ENCODE results near the gene PLCH1. TPM values are rescaled to one million over a fixed set of nuclear protein-coding genes. Genes with fewer than 3 reads are reported as not detected.

PLCH1 gene
- total RNA-seq, 1 experiment from 2014 or later, result 8.9 TPM

DNA sequence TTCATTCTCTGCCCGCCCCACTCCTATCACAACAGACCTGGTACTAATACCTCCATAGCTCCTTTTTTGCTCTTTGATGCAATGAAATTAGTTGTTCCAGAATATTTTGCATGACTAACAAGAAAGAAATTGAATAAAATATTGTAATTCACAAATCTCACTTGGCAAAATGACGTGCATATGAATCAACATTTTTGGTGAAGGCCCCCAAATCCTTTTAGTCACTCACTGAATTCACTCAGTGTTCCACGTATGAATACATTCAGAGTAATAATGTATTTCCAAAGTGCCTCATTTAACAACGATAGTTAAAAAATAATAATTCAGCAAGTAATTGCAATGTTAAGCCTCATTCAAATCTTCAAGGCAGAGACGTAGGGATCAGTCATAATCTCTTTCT is 302.8 kb downstream of the PLCH1 start (continued):
- TF ChIP-seq, protein P1, sequence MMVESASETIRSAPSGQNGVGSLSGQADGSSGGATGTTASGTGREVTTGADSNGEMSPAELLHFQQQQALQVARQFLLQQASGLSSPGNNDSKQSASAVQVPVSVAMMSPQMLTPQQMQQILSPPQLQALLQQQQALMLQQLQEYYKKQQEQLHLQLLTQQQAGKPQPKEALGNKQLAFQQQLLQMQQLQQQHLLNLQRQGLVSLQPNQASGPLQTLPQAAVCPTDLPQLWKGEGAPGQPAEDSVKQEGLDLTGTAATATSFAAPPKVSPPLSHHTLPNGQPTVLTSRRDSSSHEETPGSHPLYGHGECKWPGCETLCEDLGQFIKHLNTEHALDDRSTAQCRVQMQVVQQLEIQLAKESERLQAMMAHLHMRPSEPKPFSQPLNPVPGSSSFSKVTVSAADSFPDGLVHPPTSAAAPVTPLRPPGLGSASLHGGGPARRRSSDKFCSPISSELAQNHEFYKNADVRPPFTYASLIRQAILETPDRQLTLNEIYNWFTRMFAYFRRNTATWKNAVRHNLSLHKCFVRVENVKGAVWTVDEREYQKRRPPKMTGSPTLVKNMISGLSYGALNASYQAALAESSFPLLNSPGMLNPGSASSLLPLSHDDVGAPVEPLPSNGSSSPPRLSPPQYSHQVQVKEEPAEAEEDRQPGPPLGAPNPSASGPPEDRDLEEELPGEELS (CRISPR knock-in tag; IDR thresholded peaks at IDR 0.05), result no peak
- TF ChIP-seq ZNF423 (CRISPR knock-in tag; IDR thresholded peaks at IDR 0.05) (no peak), NFYB (CRISPR knock-in tag; conservative IDR thresholded peaks at IDR 0.05; ENCODE audit: low read depth) (no peak)

DNA sequence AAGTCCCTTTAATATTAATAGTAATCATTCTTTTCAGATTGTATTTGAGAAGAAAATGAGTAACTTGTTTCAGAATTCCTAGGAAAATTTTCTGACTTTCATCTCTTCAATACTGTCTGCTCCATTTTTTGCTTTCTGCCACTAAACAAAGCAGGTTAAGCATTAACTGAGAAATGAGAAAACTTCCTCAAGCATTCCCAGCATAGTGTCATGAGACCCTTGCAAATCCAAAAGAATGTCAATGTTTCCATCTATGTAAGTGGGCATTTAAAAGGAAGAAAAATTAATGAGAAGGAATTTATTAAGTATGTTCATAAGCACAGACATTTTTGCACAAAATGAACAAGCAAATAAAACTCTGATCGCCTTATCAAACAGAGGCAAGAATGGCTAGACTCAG is 303.4 kb downstream of the PLCH1 start:
- H3K4me3 Mint-ChIP-seq, result no peak overlapping the region
- H3K27me3 Mint-ChIP-seq (ENCODE audit: low read depth), result no peaks in the 10 kb centered on the region
- no peaks in the 10 kb centered on the region for H3K4me1 Mint-ChIP-seq
- H3K27ac Mint-ChIP-seq, result no peak overlapping the region
- ChIA-PET CTCF (no interaction called here), POLR2A (no interaction called here)
- no peaks in the 10 kb centered on the region for H3K36me3 Mint-ChIP-seq
- ATAC-seq (no peak), DNase-seq (ENCODE audit: low spot score) (no peak)
- no peaks in the 10 kb centered on the region for H3K9me3 Mint-ChIP-seq
- TF ChIP-seq TEAD4 (CRISPR knock-in tag; IDR thresholded peaks at IDR 0.05) (no peak), PRRX2 (CRISPR knock-in tag; IDR thresholded peaks at IDR 0.05) (no peak), GTF2I (CRISPR knock-in tag; conservative IDR thresholded peaks at IDR 0.05) (no peak), JUN (CRISPR knock-in tag; IDR thresholded peaks at IDR 0.05) (no peak), ZNF396 (CRISPR knock-in tag; IDR thresholded peaks at IDR 0.05; ENCODE audit: borderline replicate concordance) (no peak), SOX15 (CRISPR knock-in tag; IDR thresholded peaks at IDR 0.05) (no peak), NR2C2 (CRISPR knock-in tag; IDR thresholded peaks at IDR 0.05) (no peak), ZNF263 (CRISPR knock-in tag; IDR thresholded peaks at IDR 0.05; ENCODE audit: low read depth) (no peak), NR3C1 (CRISPR knock-in tag; conservative IDR thresholded peaks at IDR 0.05; ENCODE audit: low read depth) (no peak), OVOL2 (CRISPR knock-in tag; IDR thresholded peaks at IDR 0.05; ENCODE audit: borderline replicate concordance) (no peak), JAZF1 (CRISPR knock-in tag; IDR thresholded peaks at IDR 0.05) (no peak)
- TF ChIP-seq, protein P2, sequence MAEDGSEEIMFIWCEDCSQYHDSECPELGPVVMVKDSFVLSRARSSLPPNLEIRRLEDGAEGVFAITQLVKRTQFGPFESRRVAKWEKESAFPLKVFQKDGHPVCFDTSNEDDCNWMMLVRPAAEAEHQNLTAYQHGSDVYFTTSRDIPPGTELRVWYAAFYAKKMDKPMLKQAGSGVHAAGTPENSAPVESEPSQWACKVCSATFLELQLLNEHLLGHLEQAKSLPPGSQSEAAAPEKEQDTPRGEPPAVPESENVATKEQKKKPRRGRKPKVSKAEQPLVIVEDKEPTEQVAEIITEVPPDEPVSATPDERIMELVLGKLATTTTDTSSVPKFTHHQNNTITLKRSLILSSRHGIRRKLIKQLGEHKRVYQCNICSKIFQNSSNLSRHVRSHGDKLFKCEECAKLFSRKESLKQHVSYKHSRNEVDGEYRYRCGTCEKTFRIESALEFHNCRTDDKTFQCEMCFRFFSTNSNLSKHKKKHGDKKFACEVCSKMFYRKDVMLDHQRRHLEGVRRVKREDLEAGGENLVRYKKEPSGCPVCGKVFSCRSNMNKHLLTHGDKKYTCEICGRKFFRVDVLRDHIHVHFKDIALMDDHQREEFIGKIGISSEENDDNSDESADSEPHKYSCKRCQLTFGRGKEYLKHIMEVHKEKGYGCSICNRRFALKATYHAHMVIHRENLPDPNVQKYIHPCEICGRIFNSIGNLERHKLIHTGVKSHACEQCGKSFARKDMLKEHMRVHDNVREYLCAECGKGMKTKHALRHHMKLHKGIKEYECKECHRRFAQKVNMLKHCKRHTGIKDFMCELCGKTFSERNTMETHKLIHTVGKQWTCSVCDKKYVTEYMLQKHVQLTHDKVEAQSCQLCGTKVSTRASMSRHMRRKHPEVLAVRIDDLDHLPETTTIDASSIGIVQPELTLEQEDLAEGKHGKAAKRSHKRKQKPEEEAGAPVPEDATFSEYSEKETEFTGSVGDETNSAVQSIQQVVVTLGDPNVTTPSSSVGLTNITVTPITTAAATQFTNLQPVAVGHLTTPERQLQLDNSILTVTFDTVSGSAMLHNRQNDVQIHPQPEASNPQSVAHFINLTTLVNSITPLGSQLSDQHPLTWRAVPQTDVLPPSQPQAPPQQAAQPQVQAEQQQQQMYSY (CRISPR knock-in tag; IDR thresholded peaks at IDR 0.05), result no peak
- TF ChIP-seq, protein P3, sequence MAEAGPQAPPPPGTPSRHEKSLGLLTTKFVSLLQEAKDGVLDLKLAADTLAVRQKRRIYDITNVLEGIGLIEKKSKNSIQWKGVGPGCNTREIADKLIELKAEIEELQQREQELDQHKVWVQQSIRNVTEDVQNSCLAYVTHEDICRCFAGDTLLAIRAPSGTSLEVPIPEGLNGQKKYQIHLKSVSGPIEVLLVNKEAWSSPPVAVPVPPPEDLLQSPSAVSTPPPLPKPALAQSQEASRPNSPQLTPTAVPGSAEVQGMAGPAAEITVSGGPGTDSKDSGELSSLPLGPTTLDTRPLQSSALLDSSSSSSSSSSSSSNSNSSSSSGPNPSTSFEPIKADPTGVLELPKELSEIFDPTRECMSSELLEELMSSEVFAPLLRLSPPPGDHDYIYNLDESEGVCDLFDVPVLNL (CRISPR knock-in tag; IDR thresholded peaks at IDR 0.05; ENCODE audit: borderline replicate concordance, low read depth), result no peak
- TF ChIP-seq, protein P4, sequence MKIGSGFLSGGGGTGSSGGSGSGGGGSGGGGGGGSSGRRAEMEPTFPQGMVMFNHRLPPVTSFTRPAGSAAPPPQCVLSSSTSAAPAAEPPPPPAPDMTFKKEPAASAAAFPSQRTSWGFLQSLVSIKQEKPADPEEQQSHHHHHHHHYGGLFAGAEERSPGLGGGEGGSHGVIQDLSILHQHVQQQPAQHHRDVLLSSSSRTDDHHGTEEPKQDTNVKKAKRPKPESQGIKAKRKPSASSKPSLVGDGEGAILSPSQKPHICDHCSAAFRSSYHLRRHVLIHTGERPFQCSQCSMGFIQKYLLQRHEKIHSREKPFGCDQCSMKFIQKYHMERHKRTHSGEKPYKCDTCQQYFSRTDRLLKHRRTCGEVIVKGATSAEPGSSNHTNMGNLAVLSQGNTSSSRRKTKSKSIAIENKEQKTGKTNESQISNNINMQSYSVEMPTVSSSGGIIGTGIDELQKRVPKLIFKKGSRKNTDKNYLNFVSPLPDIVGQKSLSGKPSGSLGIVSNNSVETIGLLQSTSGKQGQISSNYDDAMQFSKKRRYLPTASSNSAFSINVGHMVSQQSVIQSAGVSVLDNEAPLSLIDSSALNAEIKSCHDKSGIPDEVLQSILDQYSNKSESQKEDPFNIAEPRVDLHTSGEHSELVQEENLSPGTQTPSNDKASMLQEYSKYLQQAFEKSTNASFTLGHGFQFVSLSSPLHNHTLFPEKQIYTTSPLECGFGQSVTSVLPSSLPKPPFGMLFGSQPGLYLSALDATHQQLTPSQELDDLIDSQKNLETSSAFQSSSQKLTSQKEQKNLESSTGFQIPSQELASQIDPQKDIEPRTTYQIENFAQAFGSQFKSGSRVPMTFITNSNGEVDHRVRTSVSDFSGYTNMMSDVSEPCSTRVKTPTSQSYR (CRISPR knock-in tag; IDR thresholded peaks at IDR 0.05), result no peak
- TF ChIP-seq, protein P5, sequence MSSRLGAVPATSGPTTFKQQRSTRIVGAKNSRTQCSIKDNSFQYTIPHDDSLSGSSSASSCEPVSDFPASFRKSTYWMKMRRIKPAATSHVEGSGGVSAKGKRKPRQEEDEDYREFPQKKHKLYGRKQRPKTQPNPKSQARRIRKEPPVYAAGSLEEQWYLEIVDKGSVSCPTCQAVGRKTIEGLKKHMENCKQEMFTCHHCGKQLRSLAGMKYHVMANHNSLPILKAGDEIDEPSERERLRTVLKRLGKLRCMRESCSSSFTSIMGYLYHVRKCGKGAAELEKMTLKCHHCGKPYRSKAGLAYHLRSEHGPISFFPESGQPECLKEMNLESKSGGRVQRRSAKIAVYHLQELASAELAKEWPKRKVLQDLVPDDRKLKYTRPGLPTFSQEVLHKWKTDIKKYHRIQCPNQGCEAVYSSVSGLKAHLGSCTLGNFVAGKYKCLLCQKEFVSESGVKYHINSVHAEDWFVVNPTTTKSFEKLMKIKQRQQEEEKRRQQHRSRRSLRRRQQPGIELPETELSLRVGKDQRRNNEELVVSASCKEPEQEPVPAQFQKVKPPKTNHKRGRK (CRISPR knock-in tag; IDR thresholded peaks at IDR 0.05; ENCODE audit: borderline replicate concordance), result no peak
- TF ChIP-seq, protein P6, sequence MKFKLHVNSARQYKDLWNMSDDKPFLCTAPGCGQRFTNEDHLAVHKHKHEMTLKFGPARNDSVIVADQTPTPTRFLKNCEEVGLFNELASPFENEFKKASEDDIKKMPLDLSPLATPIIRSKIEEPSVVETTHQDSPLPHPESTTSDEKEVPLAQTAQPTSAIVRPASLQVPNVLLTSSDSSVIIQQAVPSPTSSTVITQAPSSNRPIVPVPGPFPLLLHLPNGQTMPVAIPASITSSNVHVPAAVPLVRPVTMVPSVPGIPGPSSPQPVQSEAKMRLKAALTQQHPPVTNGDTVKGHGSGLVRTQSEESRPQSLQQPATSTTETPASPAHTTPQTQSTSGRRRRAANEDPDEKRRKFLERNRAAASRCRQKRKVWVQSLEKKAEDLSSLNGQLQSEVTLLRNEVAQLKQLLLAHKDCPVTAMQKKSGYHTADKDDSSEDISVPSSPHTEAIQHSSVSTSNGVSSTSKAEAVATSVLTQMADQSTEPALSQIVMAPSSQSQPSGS (CRISPR knock-in tag; IDR thresholded peaks at IDR 0.05; ENCODE audit: borderline replicate concordance, low read depth), result no peak
- TF ChIP-seq, protein P7, sequence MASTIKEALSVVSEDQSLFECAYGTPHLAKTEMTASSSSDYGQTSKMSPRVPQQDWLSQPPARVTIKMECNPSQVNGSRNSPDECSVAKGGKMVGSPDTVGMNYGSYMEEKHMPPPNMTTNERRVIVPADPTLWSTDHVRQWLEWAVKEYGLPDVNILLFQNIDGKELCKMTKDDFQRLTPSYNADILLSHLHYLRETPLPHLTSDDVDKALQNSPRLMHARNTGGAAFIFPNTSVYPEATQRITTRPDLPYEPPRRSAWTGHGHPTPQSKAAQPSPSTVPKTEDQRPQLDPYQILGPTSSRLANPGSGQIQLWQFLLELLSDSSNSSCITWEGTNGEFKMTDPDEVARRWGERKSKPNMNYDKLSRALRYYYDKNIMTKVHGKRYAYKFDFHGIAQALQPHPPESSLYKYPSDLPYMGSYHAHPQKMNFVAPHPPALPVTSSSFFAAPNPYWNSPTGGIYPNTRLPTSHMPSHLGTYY (CRISPR knock-in tag; IDR thresholded peaks at IDR 0.05), result no peak
